Upper lobe of left lung (tissue), 4 donors: ENCODE measurements around the gene KLHL34.

ENCODE experiments used
- EP300 ChIP-seq, 4 donors: sonication (generic); formaldehyde crosslinking; IDR thresholded peaks; one replicate each; pipeline ENCODE4 v1.5.1; 2017; ENCODE audit warnings: antibody characterized with exemption in 4 of 4, control low read depth in 2 of 4
- POLR2A ChIP-seq, 4 donors: fragments of 450-650 bp; IDR thresholded peaks; one replicate each; pipeline ENCODE4 v1.5.1; 2016 to 2017; ENCODE audit warnings: antibody characterized with exemption in 4 of 4, mild to moderate bottlenecking in 2 of 4
- POLR2AphosphoS5 ChIP-seq, 2 donors: sonication (generic); formaldehyde crosslinking; IDR thresholded peaks; one replicate each; pipeline ENCODE4 v1.5.1; 2017; ENCODE audit warnings: antibody characterized with exemption in 2 of 2
- TF ChIP-seq, protein P1 (sequence below), 6 experiments: fragments of 450-650 bp in 4 of 6; fragments of 200-600 bp in 2 of 6; sonication (generic) in 2 of 6; IDR thresholded peaks; one replicate each; pipeline ENCODE4 v1.5.1; 2016 to 2019; ENCODE audit warnings: antibody characterized with exemption in 6 of 6

DNA sequence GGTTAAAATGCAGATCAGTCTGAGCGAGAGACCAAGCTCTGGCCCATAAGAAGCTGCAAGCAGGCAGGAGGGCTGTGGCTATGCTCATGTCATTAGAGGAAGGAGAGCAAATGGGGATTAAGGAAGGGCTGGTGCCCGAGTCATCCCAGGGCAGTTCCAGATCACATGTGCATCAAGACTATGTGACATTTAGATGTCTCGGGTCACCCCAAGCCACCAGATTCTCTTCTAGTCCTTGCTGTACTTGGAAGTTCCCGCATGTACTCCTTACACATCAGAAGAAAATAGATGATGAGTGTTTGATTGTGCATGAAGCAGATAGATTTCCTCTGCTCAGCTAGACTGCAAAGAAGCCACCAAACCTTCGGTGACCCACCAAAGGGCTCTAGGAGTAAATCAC is 42.1 kb upstream of the KLHL34 start:
- TF ChIP-seq, protein P1, sequence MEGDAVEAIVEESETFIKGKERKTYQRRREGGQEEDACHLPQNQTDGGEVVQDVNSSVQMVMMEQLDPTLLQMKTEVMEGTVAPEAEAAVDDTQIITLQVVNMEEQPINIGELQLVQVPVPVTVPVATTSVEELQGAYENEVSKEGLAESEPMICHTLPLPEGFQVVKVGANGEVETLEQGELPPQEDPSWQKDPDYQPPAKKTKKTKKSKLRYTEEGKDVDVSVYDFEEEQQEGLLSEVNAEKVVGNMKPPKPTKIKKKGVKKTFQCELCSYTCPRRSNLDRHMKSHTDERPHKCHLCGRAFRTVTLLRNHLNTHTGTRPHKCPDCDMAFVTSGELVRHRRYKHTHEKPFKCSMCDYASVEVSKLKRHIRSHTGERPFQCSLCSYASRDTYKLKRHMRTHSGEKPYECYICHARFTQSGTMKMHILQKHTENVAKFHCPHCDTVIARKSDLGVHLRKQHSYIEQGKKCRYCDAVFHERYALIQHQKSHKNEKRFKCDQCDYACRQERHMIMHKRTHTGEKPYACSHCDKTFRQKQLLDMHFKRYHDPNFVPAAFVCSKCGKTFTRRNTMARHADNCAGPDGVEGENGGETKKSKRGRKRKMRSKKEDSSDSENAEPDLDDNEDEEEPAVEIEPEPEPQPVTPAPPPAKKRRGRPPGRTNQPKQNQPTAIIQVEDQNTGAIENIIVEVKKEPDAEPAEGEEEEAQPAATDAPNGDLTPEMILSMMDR (IDR thresholded peaks at IDR 0.05): no peak
- TF ChIP-seq POLR2A (IDR thresholded peaks at IDR 0.05) (no peak), POLR2AphosphoS5 (IDR thresholded peaks at IDR 0.05) (no peak), EP300 (IDR thresholded peaks at IDR 0.05) (no peak)
